ENCODE results near the gene SPATA6L.

SPATA6L gene

DNA sequence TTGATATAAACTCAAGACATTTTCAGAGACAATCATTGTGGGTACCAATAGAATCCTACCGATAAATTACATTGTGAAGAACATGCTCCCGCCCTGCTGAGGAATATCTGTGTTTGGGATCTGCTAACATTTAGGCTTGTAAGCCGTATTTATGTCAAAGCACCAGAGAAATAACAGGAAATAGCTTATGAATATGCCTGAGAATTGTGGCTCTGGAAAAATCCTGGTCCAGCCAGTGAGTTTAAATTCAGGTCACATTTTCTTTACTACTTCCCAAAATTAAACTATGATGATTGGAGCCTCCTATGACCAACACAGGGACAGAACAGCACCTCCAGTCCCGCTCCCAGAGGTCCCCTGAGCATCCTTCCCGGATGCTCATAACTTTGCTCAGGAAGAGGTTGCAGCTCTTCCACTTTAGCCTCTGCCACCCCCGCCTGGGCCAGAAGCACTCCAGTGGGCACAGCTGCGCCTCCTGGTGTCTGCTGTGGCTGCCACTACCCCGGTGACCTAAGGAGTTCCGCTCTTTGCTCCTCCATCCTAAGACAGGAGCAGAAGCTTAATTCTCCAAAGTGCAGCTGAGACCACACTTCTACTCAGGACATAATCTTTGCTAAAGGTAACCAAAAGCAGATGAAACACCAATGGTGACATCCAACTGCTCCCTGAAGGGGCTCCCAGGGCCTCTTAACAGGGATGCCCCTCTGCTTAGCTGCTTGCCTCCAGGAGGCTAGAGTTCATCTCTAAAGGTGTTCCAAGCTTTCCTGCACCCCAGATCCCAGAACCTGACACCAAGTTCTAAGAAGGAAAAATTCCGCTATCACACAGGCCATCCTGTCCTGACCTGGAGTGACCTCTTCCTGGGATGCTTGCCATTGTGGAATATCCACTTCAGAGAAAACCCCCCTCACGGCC is 117.2 kb downstream of the SPATA6L start:
- no peak for DNase-seq
